ENCODE results near the gene COL27A1.
A peak's percentile ranks its signal among the peaks of the same experiment; 100 is the strongest.

The COL27A1 gene

GRCh38 chr9:114278356-114278755 lies 123.0 kb downstream of the COL27A1 start:
- DNase-seq: peak in 1 of 10 donors; percentile 10
- intact Hi-C loops (cut with DNase I): no loop called here

- intact Hi-C loops (cut with DNase I): no loop called here
- peak in 5 of 10 donors; percentile 1 to 52 (median 12) for DNase-seq
Measured at GRCh38 chr9:114278881-114279570, 123.7 kb downstream of the COL27A1 start.

DNA sequence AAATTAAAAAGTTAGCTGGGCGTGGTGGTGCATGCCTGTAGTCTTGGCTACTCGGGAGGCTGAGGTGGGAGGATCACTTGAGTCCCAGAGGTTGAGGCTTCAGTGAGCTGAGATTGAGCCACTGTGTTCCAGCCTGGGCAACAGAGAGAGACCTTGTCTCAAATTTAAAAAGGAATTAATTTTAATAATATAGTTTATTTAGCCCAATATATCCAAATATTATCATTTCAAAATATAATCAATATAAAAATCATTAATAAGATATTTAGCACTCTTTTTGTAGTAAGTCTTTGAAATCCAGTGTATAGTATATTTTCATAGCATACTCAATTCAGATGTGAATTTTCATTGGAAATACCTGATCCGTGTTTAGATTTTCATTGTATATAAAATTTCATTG lies 124.4 kb downstream of the COL27A1 start:
- DNase-seq: peak in 3 of 10 donors; percentile 4 to 27 (median 8)
- intact Hi-C loops (cut with DNase I): no loop called here

- intact Hi-C loops (cut with DNase I): no loop called here
- peak in 5 of 10 donors; percentile 2 to 63 (median 42) for DNase-seq
Measured at GRCh38 chr9:114280636-114281472, 125.5 kb downstream of the COL27A1 start.

DNA sequence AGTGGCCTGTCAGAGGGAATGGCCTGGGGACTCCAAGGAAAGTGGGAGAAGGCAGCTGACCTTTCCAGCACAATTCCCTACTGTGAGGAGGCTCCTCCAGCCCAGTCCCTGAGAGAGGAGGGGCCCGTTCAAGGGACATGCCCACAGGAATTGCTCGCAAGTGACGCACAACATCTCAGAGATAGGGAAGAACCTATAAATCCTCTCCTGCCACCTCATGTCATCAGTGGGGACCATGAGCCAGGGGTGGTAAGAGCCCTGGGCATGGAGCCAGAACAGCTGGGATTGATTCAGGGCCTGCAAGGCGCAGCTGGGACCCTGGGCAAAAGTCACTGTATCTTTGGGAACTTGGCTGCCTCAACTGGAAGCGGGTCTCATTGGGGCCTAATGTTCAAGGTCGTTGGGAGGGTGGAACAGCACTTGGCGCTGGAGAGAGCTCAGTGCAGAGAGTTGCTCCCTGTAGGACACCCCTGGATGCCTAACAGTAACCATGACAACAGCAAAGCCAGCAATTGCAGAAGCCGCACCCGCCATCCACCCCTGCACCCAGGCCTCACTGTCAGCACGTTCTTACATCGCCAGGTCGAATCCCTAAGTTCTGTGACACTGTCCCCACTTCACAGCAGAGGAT lies 126.3 kb downstream of the COL27A1 start:
- peak in 5 of 10 donors; percentile 4 to 81 (median 70) for DNase-seq
- intact Hi-C loops (cut with DNase I): no loop called here

- peak in 3 of 10 donors; percentile 16 to 72 (median 24) for DNase-seq
- intact Hi-C loops (cut with DNase I): no loop called here
Measured at GRCh38 chr9:114282104-114282485, 126.8 kb downstream of the COL27A1 start.

DNA sequence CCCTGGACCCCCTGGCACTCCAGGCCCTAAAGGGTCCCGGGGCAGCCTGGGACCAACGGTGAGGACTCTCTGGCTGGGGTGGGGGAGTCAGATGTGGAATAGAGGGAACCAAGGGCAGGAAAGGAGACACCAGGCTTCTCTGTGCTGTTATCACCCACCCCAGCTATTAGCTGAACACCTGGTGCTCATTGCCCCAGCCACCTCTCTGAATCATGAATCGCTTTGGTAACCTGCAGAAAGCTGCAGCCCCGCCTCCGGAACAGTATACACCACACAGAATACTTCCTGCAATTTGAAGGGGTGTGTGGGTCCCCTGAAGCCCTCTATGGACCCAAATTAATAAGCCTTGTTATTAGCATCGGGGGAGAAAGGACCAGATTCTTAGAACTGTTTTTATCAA lies 127.2 kb downstream of the COL27A1 start:
- intact Hi-C loops (cut with DNase I): no loop called here
- peak in 3 of 10 donors; percentile 4 to 35 (median 28) for DNase-seq

DNA sequence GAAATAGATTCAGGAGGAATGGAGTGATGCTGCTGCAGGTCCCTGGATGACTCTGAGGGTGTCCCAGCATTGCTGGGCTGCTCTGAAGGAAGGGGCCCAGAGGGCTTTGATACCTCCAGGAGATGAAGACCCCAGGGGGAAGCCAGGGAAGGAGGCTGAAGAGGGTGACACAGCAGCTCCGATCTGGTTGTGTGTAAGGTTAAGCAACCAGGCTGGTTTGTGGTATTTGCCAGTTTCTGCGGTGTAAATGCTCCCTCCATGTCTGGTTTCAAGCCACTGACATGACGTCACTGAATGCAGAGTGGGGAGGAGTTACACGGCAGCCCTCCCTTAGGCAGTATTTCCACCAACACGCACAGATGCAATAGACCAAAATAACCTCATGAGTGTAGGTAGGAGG lies 127.6 kb downstream of the COL27A1 start:
- intact Hi-C loops (cut with DNase I): no loop called here
- peak in 6 of 10 donors; percentile 7 to 78 (median 34) for DNase-seq

DNA sequence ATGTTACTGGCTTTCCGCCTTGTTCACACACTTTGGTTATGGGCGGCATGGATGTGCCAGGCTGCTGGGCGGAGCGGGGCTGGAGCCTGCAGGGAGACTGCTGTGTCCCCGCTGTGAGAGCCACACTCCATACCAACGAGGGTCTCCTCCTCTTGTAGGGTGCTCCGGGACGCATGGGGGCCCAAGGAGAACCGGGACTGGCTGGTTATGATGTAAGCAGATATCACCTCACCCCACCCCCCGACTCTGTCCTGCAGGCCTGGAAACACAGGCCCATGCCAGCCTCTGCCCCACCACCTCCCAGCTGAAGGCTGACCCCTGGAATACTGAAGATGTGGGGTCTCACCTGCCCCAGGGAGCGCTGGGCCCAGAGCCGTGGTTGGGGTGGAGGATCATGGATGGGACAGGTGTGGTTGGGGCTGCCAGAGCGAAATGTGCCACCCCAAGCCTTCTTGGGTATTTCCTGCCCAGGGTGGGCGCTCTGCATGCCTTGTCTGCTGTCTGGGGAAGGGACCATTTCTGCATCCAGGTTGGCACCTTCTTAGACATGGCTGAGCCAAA lies 128.3 kb downstream of the COL27A1 start:
- intact Hi-C loops (cut with DNase I): no loop called here
- peak in 5 of 10 donors; percentile 6 to 72 (median 68) for DNase-seq

- intact Hi-C loops (cut with DNase I): no loop called here
- DNase-seq: peak in 5 of 10 donors; percentile 3 to 67 (median 24)
Measured at GRCh38 chr9:114284316-114285060, 129.2 kb downstream of the COL27A1 start.

DNA sequence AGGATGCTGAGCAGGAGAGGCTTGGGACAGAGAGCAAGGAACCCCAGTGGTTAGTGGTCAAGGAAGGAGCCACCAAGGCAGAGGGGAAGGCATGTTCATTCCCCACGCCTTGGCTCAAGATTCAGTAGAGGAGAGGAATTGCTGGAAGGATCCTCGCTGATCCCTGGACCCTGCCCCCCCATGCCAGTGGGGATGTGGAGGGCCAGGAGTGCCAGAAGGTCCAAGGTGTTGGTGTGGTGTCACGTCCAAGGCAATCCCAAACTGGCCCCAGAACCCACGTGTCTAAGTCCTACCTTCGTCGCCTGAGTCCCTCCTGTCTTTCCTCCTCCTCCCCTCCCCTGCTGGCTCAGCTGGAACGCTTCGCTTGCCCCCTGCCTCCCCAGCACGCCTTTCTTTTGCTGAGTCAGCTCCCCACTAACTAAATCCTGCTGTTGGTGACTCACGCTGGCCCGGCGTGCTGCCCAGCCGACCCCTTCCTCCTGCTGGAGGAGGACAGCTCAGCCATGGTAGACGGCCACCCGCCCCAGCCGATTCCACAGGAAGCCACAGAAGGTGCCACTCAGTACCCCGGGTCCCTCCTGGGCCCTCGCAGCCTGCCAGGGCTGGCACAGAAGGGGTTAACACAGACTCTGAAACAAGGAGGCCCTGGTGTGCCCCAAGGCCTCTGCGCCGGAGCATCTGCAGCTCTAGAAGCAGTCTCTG lies 130.0 kb downstream of the COL27A1 start:
- intact Hi-C loops (cut with DNase I): no loop called here
- peak in 3 of 10 donors; percentile 41 to 75 (median 52) for DNase-seq

- intact Hi-C loops (cut with DNase I): no loop called here
- peak in 4 of 10 donors; percentile 2 to 62 (median 26) for DNase-seq
Measured at GRCh38 chr9:114286146-114286679, 130.9 kb downstream of the COL27A1 start.

GRCh38 chr9:114287001-114287762 lies 131.8 kb downstream of the COL27A1 start:
- intact Hi-C loops (cut with DNase I): no loop called here
- peak in 5 of 10 donors; percentile 7 to 77 (median 52) for DNase-seq

DNA sequence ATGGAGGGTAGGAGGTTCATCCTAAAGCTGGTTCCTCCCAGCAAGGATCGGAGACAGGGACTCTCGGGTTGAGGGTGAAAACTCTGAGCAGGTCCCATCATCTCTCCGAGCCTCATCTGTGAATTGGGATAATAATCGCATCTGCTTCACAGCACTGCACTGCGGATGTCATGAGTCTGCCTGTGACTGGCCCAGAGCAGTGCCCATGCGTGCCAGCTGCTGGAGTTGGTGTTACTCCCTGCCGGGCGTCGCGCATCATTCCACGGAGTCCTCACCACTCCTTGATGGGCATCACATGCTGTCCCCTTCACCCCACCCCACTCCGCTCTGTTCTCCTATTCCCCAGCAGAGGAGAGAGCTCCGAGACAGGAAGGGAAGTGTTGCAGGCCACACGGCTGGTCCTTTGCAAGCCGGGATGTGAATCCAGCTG lies 132.4 kb downstream of the COL27A1 start:
- intact Hi-C loops (cut with DNase I): no loop called here
- peak in 5 of 10 donors; percentile 5 to 82 (median 51) for DNase-seq

GRCh38 chr9:114288193-114289091 lies 133.1 kb downstream of the COL27A1 start:
- peak in 5 of 10 donors; percentile 5 to 64 (median 39) for DNase-seq
- intact Hi-C loops (cut with DNase I): no loop called here

- peak in 5 of 10 donors; percentile 5 to 62 (median 53) for DNase-seq
- intact Hi-C loops (cut with DNase I): no loop called here
Measured at GRCh38 chr9:114289106-114289505, 133.8 kb downstream of the COL27A1 start.
